ENCODE results near the gene MRNIP.

Gene MRNIP

GRCh38 chr5:179817470-179817840 is 41.2 kb downstream of the MRNIP start:
- no peak for TF ChIP-seq CTCF (IDR thresholded peaks at IDR 0.05)
- H3K36me3 Mint-ChIP-seq (ENCODE audit: low read depth), result peaks cover 31% of the 10 kb centered on the region
- peak overlapping the region; percentile 50 for H3K4me3 Mint-ChIP-seq
- H3K27me3 Mint-ChIP-seq (ENCODE audit: low read depth, poor library complexity), result peaks cover 16% of the 10 kb centered on the region
- peaks cover 36% of the 10 kb centered on the region for H3K4me1 Mint-ChIP-seq
- DNase-seq, result no peak
- H3K27ac Mint-ChIP-seq, result no peak overlapping the region
- no peaks in the 10 kb centered on the region for H3K9me3 Mint-ChIP-seq

- DNase-seq, result peak; percentile 43
- TF ChIP-seq CTCF (IDR thresholded peaks at IDR 0.05), result no peak
- no peak overlapping the region for H3K27ac Mint-ChIP-seq
- H3K4me3 Mint-ChIP-seq, result peak overlapping the region; percentile 58
- no peaks in the 10 kb centered on the region for H3K9me3 Mint-ChIP-seq
- H3K4me1 Mint-ChIP-seq, result peaks cover 30% of the 10 kb centered on the region
- H3K36me3 Mint-ChIP-seq (ENCODE audit: low read depth), result peaks cover 34% of the 10 kb centered on the region
- H3K27me3 Mint-ChIP-seq (ENCODE audit: low read depth, poor library complexity), result peaks cover 16% of the 10 kb centered on the region
Observed at GRCh38 chr5:179816796-179817469, 41.7 kb downstream of the MRNIP start.

- Mint-ChIP-seq H3K27ac (no peak overlapping the region), H3K36me3 (ENCODE audit: low read depth) (peaks cover 40% of the 10 kb centered on the region), H3K9me3 (no peaks in the 10 kb centered on the region), H3K4me1 (peaks cover 26% of the 10 kb centered on the region), H3K4me3 (peak overlapping the region; percentile 58), H3K27me3 (ENCODE audit: low read depth, poor library complexity) (peaks cover 16% of the 10 kb centered on the region)
- TF ChIP-seq CTCF (IDR thresholded peaks at IDR 0.05), result no peak
- no peak for DNase-seq
Observed at GRCh38 chr5:179816401-179816795, 42.2 kb downstream of the MRNIP start.

GRCh38 chr5:179815491-179816249 is 42.9 kb downstream of the MRNIP start:
- no peak for TF ChIP-seq CTCF (IDR thresholded peaks at IDR 0.05)
- peaks cover 26% of the 10 kb centered on the region for H3K4me1 Mint-ChIP-seq
- H3K36me3 Mint-ChIP-seq (ENCODE audit: low read depth), result peaks cover 42% of the 10 kb centered on the region
- peaks cover 16% of the 10 kb centered on the region for H3K27me3 Mint-ChIP-seq (ENCODE audit: low read depth, poor library complexity)
- H3K4me3 Mint-ChIP-seq, result peak overlapping the region; percentile 77
- no peaks in the 10 kb centered on the region for H3K9me3 Mint-ChIP-seq
- DNase-seq, result no peak
- no peak overlapping the region for H3K27ac Mint-ChIP-seq

- peaks cover 17% of the 10 kb centered on the region for H3K4me1 Mint-ChIP-seq
- no peak for DNase-seq
- peaks cover 42% of the 10 kb centered on the region for H3K36me3 Mint-ChIP-seq (ENCODE audit: low read depth)
- H3K9me3 Mint-ChIP-seq, result no peaks in the 10 kb centered on the region
- H3K27me3 Mint-ChIP-seq (ENCODE audit: low read depth, poor library complexity), result peaks cover 16% of the 10 kb centered on the region
- H3K27ac Mint-ChIP-seq, result no peak overlapping the region
- H3K4me3 Mint-ChIP-seq, result no peak overlapping the region
- no peak for TF ChIP-seq CTCF (IDR thresholded peaks at IDR 0.05)
Observed at GRCh38 chr5:179814090-179814489, 44.5 kb downstream of the MRNIP start.
